Endothelial cell (in vitro differentiated cells): Measurements from ENCODE around the gene CA10. TPM values are rescaled to one million over a fixed set of nuclear protein-coding genes. Genes with fewer than 3 reads are reported as not detected.

Source experiments
- DNase-seq: peaks from one replicate; pipeline ENCODE4 v3.0.0; 2021; ENCODE audit warnings: low spot score
- H3K27ac Mint-ChIP-seq: one replicate; pipeline ENCODE4 v1.8.0; 2021; ENCODE audit warnings: mixed read lengths, inconsistent platforms; ENCODE audit not compliant: unreplicated experiment
- H3K27me3 Mint-ChIP-seq: one replicate; pipeline ENCODE4 v1.8.0; 2021; ENCODE audit warnings: mild to moderate bottlenecking, moderate library complexity, mixed read lengths, inconsistent platforms; ENCODE audit not compliant: unreplicated experiment
- H3K36me3 Mint-ChIP-seq: one replicate; pipeline ENCODE4 v1.8.0; 2021; ENCODE audit warnings: mild to moderate bottlenecking, low read depth, mixed read lengths, inconsistent platforms; ENCODE audit not compliant: unreplicated experiment
- H3K4me1 Mint-ChIP-seq: one replicate; pipeline ENCODE4 v1.8.0; 2021; ENCODE audit warnings: mild to moderate bottlenecking, mixed read lengths, inconsistent platforms; ENCODE audit not compliant: unreplicated experiment
- H3K4me3 Mint-ChIP-seq: one replicate; pipeline ENCODE4 v1.8.0; 2021; ENCODE audit warnings: mild to moderate bottlenecking, mixed read lengths, inconsistent platforms; ENCODE audit not compliant: unreplicated experiment
- H3K9me3 Mint-ChIP-seq: one replicate; pipeline ENCODE4 v1.8.0; 2021; ENCODE audit warnings: mixed read lengths, inconsistent platforms; ENCODE audit not compliant: unreplicated experiment
- total RNA-seq: library from RNA; stranded (reverse); fragmentation: NEBNext Ultra II Directional; extraction: Animal tissue kit (Norgen Biotek cat#: 25700); gene quantifications from one replicate; pipeline ENCODE4 v1.2.1, GENCODE V29; 2021; ENCODE audit not compliant: unreplicated experiment
- TF ChIP-seq, protein P1 (sequence below): fragments of 200-600 bp; sonication (generic); IDR thresholded peaks from one replicate; pipeline ENCODE4 v1.5.0; 2021; ENCODE audit warnings: antibody characterized with exemption; ENCODE audit not compliant: unreplicated experiment

Gene CA10
- total RNA-seq, 1 donor from 2014 or later = not detected

DNA sequence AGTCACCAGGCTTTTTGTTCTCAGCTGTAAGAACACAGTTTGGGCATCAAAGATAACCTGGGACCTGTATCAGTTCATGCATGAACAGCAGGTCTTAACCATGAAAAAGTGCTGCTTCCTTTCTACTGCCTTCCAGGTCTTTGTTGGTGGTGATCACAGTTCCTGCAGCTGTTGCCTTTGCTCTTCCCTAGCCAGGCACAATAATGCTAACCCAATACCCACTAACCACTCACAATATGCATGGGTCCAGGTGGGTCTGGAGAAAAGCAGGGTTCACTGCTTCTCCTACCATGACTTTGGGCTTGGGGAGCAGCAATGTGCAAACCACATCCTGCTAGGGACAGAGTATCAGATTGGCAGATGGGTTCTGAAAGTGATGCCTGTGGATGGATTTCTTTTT, 501.3 kb downstream of the CA10 start:
- no peak overlapping the region for H3K4me3 Mint-ChIP-seq
- H3K36me3 Mint-ChIP-seq = no peaks in the 10 kb centered on the region

DNA sequence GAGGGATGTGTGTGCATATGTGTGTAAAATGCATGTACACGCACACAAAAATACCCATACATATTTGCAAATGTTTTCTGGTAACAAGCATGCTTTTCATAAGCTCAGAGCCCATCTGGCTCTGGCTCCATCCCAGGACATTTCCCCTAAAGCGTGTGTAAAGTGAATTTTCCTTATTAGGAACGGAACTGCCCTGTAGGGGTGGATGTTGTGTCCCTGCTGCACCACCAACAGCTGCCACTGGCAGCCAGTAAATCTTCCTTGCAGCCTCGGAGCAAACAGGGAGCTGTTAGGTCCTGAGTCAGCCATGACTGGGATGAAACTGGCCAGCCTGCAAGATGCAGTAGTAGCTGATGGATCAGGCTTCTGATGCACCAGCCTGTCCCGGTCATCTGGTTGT, 504.6 kb downstream of the CA10 start:
- Mint-ChIP-seq H3K27me3 (no peaks in the 10 kb centered on the region), H3K36me3 (no peaks in the 10 kb centered on the region), H3K4me1 (no peaks in the 10 kb centered on the region), H3K27ac (no peak overlapping the region), H3K4me3 (no peak overlapping the region), H3K9me3 (no peaks in the 10 kb centered on the region)
- TF ChIP-seq, protein P1, sequence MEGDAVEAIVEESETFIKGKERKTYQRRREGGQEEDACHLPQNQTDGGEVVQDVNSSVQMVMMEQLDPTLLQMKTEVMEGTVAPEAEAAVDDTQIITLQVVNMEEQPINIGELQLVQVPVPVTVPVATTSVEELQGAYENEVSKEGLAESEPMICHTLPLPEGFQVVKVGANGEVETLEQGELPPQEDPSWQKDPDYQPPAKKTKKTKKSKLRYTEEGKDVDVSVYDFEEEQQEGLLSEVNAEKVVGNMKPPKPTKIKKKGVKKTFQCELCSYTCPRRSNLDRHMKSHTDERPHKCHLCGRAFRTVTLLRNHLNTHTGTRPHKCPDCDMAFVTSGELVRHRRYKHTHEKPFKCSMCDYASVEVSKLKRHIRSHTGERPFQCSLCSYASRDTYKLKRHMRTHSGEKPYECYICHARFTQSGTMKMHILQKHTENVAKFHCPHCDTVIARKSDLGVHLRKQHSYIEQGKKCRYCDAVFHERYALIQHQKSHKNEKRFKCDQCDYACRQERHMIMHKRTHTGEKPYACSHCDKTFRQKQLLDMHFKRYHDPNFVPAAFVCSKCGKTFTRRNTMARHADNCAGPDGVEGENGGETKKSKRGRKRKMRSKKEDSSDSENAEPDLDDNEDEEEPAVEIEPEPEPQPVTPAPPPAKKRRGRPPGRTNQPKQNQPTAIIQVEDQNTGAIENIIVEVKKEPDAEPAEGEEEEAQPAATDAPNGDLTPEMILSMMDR = no peak
- DNase-seq = no peak

More for the DNA sequence above, 501.3 kb downstream of the CA10 start:
- H3K27ac Mint-ChIP-seq = no peak overlapping the region
- no peak for DNase-seq
- no peaks in the 10 kb centered on the region for H3K27me3 Mint-ChIP-seq
- no peaks in the 10 kb centered on the region for H3K9me3 Mint-ChIP-seq
- H3K4me1 Mint-ChIP-seq = no peaks in the 10 kb centered on the region
- TF ChIP-seq, protein P1 = no peak

DNA sequence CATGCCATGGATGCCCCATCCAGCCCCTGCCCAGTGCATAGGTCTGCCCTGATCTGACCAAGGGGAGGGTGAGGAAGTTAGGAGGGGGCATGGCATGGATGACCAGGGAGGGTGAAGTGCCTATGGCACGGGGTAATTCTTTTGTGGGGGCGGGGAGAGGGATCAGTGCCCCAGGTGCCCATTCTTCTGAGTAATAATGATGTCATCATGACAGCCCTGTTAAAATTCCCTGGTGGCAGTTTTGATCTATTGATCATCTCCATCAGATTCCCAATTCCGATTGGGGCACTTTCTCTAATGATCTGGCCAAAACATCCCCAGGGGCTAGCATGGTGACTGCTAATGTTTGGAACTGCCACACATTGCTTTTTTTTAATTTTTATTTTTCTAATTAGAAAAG, 506.0 kb downstream of the CA10 start:
- no peaks in the 10 kb centered on the region for H3K27me3 Mint-ChIP-seq
- no peaks in the 10 kb centered on the region for H3K36me3 Mint-ChIP-seq
- H3K4me1 Mint-ChIP-seq = no peaks in the 10 kb centered on the region
- no peak overlapping the region for H3K27ac Mint-ChIP-seq
- TF ChIP-seq, protein P1 = no peak
- no peak overlapping the region for H3K4me3 Mint-ChIP-seq
- no peaks in the 10 kb centered on the region for H3K9me3 Mint-ChIP-seq
- DNase-seq = no peak

DNA sequence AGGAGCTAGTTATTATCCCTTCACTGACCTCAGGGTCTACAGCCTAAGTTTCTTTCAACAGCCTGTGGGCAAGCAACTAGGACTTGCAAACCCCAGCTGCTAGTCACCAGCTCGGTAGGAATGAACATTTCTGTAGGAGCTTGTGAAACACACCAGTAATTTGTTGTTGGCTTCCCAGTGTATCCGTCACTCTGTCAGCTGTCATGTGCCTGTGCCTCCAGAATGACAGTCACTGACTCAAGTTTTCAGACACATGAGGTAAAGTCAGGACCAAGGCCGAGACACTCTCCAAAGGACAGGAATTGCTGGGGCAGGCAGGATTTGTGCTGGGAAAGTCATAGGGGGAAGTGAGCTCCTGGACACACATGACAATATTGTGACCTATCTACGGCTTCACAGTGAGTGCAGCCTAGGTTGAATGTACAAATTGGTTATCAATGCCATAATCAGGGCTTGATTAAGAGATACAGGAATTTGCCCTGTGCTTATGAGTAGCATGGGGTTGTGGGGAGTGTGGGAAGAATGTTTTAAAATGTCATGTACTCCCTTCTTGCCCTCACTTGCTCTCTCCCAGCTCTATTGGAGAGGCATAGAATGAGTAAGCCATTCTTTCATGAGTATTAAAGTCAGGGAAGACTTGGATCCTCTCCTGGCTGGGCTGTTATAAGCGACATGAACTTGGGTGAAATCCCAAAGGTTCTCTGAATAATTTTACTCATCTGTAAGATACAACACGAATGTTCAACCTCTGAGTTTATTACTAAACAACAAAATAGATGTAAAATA, 506.8 kb downstream of the CA10 start:
- no peak for DNase-seq
- H3K4me3 Mint-ChIP-seq = no peak overlapping the region
- H3K4me1 Mint-ChIP-seq = no peaks in the 10 kb centered on the region
- no peaks in the 10 kb centered on the region for H3K36me3 Mint-ChIP-seq
- H3K27ac Mint-ChIP-seq = no peak overlapping the region
- H3K9me3 Mint-ChIP-seq = no peaks in the 10 kb centered on the region
- TF ChIP-seq, protein P1 = no peak
- no peaks in the 10 kb centered on the region for H3K27me3 Mint-ChIP-seq

DNA sequence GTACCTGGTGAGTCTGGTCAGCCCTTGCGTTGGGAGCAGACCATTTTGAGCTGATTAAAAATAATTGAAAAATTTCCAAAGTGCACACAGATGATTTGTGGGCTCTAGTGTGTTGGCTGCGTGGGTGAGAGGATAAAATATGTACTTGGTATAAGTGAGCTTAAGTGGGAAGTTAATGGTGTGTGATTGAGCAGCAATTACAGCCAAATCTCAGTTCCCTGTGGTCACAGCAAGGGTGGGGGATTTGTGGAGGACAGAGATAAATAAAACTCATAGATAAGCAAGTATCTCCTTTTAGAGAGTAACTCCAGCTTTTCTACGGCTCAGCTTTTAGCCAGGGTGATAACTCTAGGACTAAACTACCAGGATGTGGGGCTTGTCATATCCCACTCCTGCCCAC, 507.7 kb downstream of the CA10 start:
- TF ChIP-seq, protein P1 = no peak
- Mint-ChIP-seq H3K9me3 (no peaks in the 10 kb centered on the region), H3K4me3 (no peak overlapping the region), H3K27me3 (no peaks in the 10 kb centered on the region), H3K27ac (no peak overlapping the region), H3K36me3 (no peaks in the 10 kb centered on the region), H3K4me1 (no peaks in the 10 kb centered on the region)
- no peak for DNase-seq
